Right atrium auricular region (tissue), 2 donors: ENCODE measurements around the gene DGKG. TPM values are rescaled to one million over a fixed set of nuclear protein-coding genes. Genes with fewer than 3 reads are reported as not detected.

Source experiments
- DNase-seq: peaks from one replicate; pipeline ENCODE4 v3.0.0-alpha.2; 2019; ENCODE audit warnings: low spot score
- H3K27ac ChIP-seq, 2 donors: fragments of 200-600 bp; sonication (generic); 1 replicate in 1 of 2; 2 replicates in 1 of 2; pipeline ENCODE4 v1.5.1; 2016 to 2019
- H3K27me3 ChIP-seq, 2 donors: fragments of 200-600 bp; sonication (generic); one replicate each; pipeline versions ENCODE4 v1.5.1 to v1.6.0; 2017 to 2019
- H3K36me3 ChIP-seq: fragments of 200-600 bp; sonication (generic); one replicate; pipeline ENCODE4 v1.5.1; 2016
- H3K4me1 ChIP-seq, 2 donors: fragments of 200-600 bp; sonication (generic); one replicate each; pipeline versions ENCODE4 v1.5.1 to v1.6.0; 2017 to 2019
- H3K4me3 ChIP-seq, 2 donors: fragments of 200-600 bp; sonication (generic); 1 replicate in 1 of 2; 2 replicates in 1 of 2; pipeline ENCODE4 v1.5.1; 2017 to 2019; ENCODE audit warnings: mild to moderate bottlenecking in 1 of 2, moderate library complexity in 1 of 2
- H3K9me3 ChIP-seq, 2 donors: fragments of 200-600 bp; sonication (generic); one replicate each; pipeline ENCODE4 v1.5.1; 2019
- CTCF ChIP-seq, 2 donors: fragments of 200-600 bp; sonication (generic); IDR thresholded peaks; one replicate each; pipeline ENCODE4 v1.5.1; 2019; ENCODE audit warnings: antibody characterized with exemption in 2 of 2
- total RNA-seq, 2 donors: library from RNA; depleted of rRNA; stranded (reverse); fragments of >200 nt; gene quantifications; one replicate each; pipeline ENCODE4 v1.1.0, GENCODE V29; 2016

DGKG gene
- total RNA-seq, 2 donors from 2014 or later, result 25.1 to 27.4 TPM

- H3K36me3 ChIP-seq, result peaks cover 9% of the 10 kb centered on the region
- no peak for DNase-seq
- no peak overlapping the region for H3K4me3 ChIP-seq
- no peaks in the 10 kb centered on the region for H3K27me3 ChIP-seq
- peak in 1 of 2 donors; percentile 15 for TF ChIP-seq CTCF (IDR thresholded peaks at IDR 0.05)
- H3K9me3 ChIP-seq, result no peaks in the 10 kb centered on the region
- no peaks in the 10 kb centered on the region for H3K4me1 ChIP-seq
- H3K27ac ChIP-seq, result no peak overlapping the region
Measured at GRCh38 chr3:186268616-186269448, 93.2 kb downstream of the DGKG start.

GRCh38 chr3:186267758-186268157 is 94.3 kb downstream of the DGKG start:
- Histone ChIP-seq H3K4me3 (no peak overlapping the region), H3K36me3 (peaks cover 9% of the 10 kb centered on the region), H3K4me1 (no peaks in the 10 kb centered on the region), H3K27me3 (no peaks in the 10 kb centered on the region), H3K27ac (no peak overlapping the region), H3K9me3 (no peaks in the 10 kb centered on the region)
- DNase-seq, result no peak
- TF ChIP-seq CTCF (IDR thresholded peaks at IDR 0.05), result no peak

GRCh38 chr3:186264608-186265400 is 97.2 kb downstream of the DGKG start:
- Histone ChIP-seq H3K4me1 (no peaks in the 10 kb centered on the region), H3K27ac (no peak overlapping the region)

GRCh38 chr3:186261638-186262037 is 100.4 kb downstream of the DGKG start:
- peaks cover 9% of the 10 kb centered on the region for H3K36me3 ChIP-seq
- DNase-seq, result no peak
- H3K27me3 ChIP-seq, result no peaks in the 10 kb centered on the region
- H3K4me1 ChIP-seq, result no peaks in the 10 kb centered on the region
- H3K9me3 ChIP-seq, result no peaks in the 10 kb centered on the region
- TF ChIP-seq CTCF (IDR thresholded peaks at IDR 0.05), result peak in 1 of 2 donors; percentile 23
- no peak overlapping the region for H3K4me3 ChIP-seq
- H3K27ac ChIP-seq, result no peak overlapping the region

More at GRCh38 chr3:186264608-186265400, 97.2 kb downstream of the DGKG start:
- peaks cover 9% of the 10 kb centered on the region for H3K36me3 ChIP-seq
- H3K27me3 ChIP-seq, result no peaks in the 10 kb centered on the region
- no peak overlapping the region for H3K4me3 ChIP-seq
- no peak for TF ChIP-seq CTCF (IDR thresholded peaks at IDR 0.05)
- no peak for DNase-seq
- H3K9me3 ChIP-seq, result no peaks in the 10 kb centered on the region

GRCh38 chr3:186260726-186261125 is 101.3 kb downstream of the DGKG start:
- peaks cover 9% of the 10 kb centered on the region for H3K36me3 ChIP-seq
- no peaks in the 10 kb centered on the region for H3K4me1 ChIP-seq
- H3K4me3 ChIP-seq, result no peak overlapping the region
- no peak for TF ChIP-seq CTCF (IDR thresholded peaks at IDR 0.05)
- H3K9me3 ChIP-seq, result no peaks in the 10 kb centered on the region
- DNase-seq, result no peak
- H3K27me3 ChIP-seq, result no peaks in the 10 kb centered on the region
- H3K27ac ChIP-seq, result no peak overlapping the region
